Measurements from ENCODE around the gene ZNF638. TPM values are rescaled to one million over a fixed set of nuclear protein-coding genes. Genes with fewer than 3 reads are reported as not detected.

ZNF638 gene
- total RNA-seq, 1 donor from 2014 or later: 211 TPM

DNA sequence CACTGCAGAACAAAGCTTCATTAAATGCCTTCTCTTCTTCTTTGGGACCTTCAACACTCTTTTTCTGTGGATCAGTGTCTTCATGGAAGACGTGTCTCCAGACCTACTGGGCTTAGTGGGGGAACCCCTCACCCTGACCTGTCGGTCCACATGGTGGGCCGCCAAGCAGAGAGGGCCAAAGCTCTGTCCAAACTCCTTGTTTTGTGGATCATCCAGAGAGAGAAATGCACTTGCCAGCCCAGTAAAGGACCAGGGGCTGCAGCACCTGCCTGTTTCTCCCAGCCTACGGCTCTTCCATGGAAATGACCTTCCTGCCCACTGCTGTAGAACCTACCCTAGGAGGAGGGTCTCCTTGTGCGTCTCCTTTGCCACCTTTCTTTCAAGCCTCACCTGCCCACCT, 147.7 kb downstream of the ZNF638 start:
- Mint-ChIP-seq H3K9me3 (ENCODE audit: unreplicated experiment) (no peaks in the 10 kb centered on the region), H3K4me1 (ENCODE audit: low read depth, unreplicated experiment) (no peaks in the 10 kb centered on the region), H3K27ac (ENCODE audit: unreplicated experiment) (no peak overlapping the region), H3K36me3 (ENCODE audit: unreplicated experiment) (no peaks in the 10 kb centered on the region), H3K27me3 (ENCODE audit: unreplicated experiment) (peaks cover 2% of the 10 kb centered on the region), H3K4me3 (ENCODE audit: unreplicated experiment) (no peak overlapping the region)
- TF ChIP-seq CTCF (IDR thresholded peaks at IDR 0.05; ENCODE audit: partially characterized antibody, unreplicated experiment): no peak
- DNase-seq: no peak

GRCh38 chr2:71481111-71481510, 149.5 kb downstream of the ZNF638 start:
- H3K4me3 Mint-ChIP-seq (ENCODE audit: unreplicated experiment): no peak overlapping the region
- DNase-seq: no peak
- no peak overlapping the region for H3K27ac Mint-ChIP-seq (ENCODE audit: unreplicated experiment)
- no peak for TF ChIP-seq CTCF (IDR thresholded peaks at IDR 0.05; ENCODE audit: partially characterized antibody, unreplicated experiment)
- no peaks in the 10 kb centered on the region for H3K4me1 Mint-ChIP-seq (ENCODE audit: low read depth, unreplicated experiment)
- H3K36me3 Mint-ChIP-seq (ENCODE audit: unreplicated experiment): no peaks in the 10 kb centered on the region
- peaks cover 4% of the 10 kb centered on the region for H3K27me3 Mint-ChIP-seq (ENCODE audit: unreplicated experiment)
- H3K9me3 Mint-ChIP-seq (ENCODE audit: unreplicated experiment): no peaks in the 10 kb centered on the region

GRCh38 chr2:71482055-71482454, 150.5 kb downstream of the ZNF638 start:
- Mint-ChIP-seq H3K27me3 (ENCODE audit: unreplicated experiment) (peaks cover 6% of the 10 kb centered on the region), H3K36me3 (ENCODE audit: unreplicated experiment) (no peaks in the 10 kb centered on the region), H3K27ac (ENCODE audit: unreplicated experiment) (no peak overlapping the region)

DNA sequence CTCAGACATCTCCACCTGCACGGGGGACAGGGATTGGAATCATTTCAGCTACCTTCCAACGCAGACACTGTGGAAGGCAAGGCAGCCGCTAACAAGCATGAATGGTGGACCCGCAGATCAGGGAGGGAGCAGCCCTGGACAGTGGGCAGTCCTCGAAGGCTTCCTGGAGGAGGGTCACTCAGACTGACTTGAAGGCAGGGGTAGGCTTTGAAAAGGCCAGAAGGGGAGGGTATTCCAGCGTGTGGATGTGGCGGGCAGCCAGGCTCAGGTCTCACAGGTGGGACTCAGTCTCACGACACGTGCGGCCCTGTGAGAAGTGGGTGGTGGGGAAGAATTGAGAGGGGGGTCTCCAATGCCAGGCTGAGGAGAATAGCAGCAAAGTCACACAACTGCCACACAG, 151.7 kb downstream of the ZNF638 start:
- no peak for DNase-seq
- Mint-ChIP-seq H3K27ac (ENCODE audit: unreplicated experiment) (no peak overlapping the region), H3K27me3 (ENCODE audit: unreplicated experiment) (peaks cover 6% of the 10 kb centered on the region), H3K4me3 (ENCODE audit: unreplicated experiment) (no peak overlapping the region), H3K36me3 (ENCODE audit: unreplicated experiment) (no peaks in the 10 kb centered on the region), H3K4me1 (ENCODE audit: low read depth, unreplicated experiment) (peaks cover 4% of the 10 kb centered on the region), H3K9me3 (ENCODE audit: unreplicated experiment) (no peaks in the 10 kb centered on the region)
- TF ChIP-seq CTCF (IDR thresholded peaks at IDR 0.05; ENCODE audit: partially characterized antibody, unreplicated experiment): no peak

More at GRCh38 chr2:71482055-71482454, 150.5 kb downstream of the ZNF638 start:
- no peak for DNase-seq
- no peaks in the 10 kb centered on the region for H3K9me3 Mint-ChIP-seq (ENCODE audit: unreplicated experiment)
- no peak for TF ChIP-seq CTCF (IDR thresholded peaks at IDR 0.05; ENCODE audit: partially characterized antibody, unreplicated experiment)
- H3K4me3 Mint-ChIP-seq (ENCODE audit: unreplicated experiment): no peak overlapping the region
- peaks cover 4% of the 10 kb centered on the region for H3K4me1 Mint-ChIP-seq (ENCODE audit: low read depth, unreplicated experiment)

DNA sequence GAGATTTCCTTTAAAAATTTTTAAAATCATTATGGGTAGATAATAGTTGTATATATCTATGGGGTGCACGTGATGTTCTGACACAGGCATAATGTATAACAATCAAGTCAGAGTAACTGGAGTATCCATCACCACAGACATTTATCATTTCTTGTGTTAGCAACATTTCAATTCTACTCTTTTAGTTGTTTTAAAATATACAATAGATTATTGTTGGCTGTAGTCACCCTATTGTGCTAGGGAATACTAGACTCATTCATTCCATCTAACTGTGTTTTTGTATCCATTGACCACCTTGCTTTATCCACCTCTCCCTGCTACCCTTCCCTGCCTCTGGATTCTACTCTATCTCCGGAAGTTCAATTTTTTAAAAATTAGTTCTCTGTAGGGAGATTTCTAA, 152.8 kb downstream of the ZNF638 start:
- Mint-ChIP-seq H3K36me3 (ENCODE audit: unreplicated experiment) (no peaks in the 10 kb centered on the region), H3K27ac (ENCODE audit: unreplicated experiment) (no peak overlapping the region)

More for the DNA sequence above, 152.8 kb downstream of the ZNF638 start:
- no peak for DNase-seq
- no peaks in the 10 kb centered on the region for H3K9me3 Mint-ChIP-seq (ENCODE audit: unreplicated experiment)
- H3K4me1 Mint-ChIP-seq (ENCODE audit: low read depth, unreplicated experiment): peaks cover 4% of the 10 kb centered on the region
- H3K4me3 Mint-ChIP-seq (ENCODE audit: unreplicated experiment): no peak overlapping the region
- H3K27me3 Mint-ChIP-seq (ENCODE audit: unreplicated experiment): peaks cover 6% of the 10 kb centered on the region
- no peak for TF ChIP-seq CTCF (IDR thresholded peaks at IDR 0.05; ENCODE audit: partially characterized antibody, unreplicated experiment)

Other genes with a start within 250 kb of the ZNF638 start
- 11.5 TPM for gene MCEE, start 201.6 kb upstream of the ZNF638 start, total RNA-seq (ENCODE audit: unreplicated experiment)
- 61.4 TPM for gene MPHOSPH10, start 201.1 kb upstream of the ZNF638 start, total RNA-seq (ENCODE audit: unreplicated experiment)
- 15.6 TPM for gene PAIP2B, start 104.7 kb upstream of the ZNF638 start, total RNA-seq (ENCODE audit: unreplicated experiment)
- 11.1 TPM for gene DYSF, start 121.8 kb downstream of the ZNF638 start, total RNA-seq (ENCODE audit: unreplicated experiment)

Measured in glutamatergic neuron (in vitro differentiated cells).